ENCODE results near the gene KIR2DL1.
"Not testable (repeated sequence)": the region's sequence is repeated elsewhere in the genome, so short reads cannot be mapped to it uniquely, and the experiment has no call there.

Gene KIR2DL1

DNA sequence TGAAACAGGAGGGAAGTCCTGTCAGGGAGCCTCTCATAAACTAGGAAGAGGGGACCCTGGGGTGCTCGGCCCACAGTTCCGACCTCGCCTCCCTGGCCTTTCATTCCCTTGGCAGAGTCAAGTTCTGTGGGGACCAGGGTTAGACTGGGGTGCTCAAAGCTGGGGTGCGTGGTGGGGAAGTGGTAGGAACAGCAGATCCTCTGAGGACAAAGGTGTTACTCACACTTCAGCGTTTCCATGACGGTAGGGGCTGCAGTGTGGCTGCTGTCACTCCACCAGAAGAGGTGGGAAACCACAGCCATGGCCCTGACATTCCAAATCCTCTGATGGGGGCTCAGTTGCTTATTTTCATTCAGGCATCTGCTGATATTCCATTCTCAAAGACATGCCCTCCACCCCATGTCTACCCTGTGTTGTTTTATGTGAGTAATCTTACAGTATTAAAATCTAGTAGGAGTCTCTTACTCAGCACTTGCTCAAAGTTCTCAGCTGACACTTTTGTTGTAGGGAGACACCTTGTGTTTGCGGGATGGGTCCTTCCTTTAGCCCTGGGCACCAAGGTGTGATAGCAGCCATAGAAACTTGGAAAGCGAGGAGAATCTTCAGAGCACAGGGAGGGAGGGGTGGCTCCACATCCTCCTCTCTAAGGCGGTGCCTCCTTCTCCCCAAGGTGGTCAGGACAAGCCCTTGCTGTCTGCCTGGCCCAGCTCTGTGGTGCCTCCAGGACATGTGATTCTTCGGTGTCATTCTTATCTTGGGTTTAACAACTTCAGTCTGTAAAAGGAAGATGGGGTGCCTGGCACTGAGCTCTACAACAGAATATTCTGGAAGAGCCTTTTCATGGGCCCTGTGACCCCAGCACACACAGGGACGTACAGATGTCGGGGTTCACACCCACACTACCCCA lies 13.1 kb upstream of the KIR2DL1 start:
- not testable (repeated sequence) for H3K27me3 ChIP-seq; H3K4me3 ChIP-seq (ENCODE audit: low read depth in 1 of 2, low read length in 1 of 2); H3K27ac ChIP-seq; H3K36me3 ChIP-seq; H3K9me3 ChIP-seq
- H3K4me1 ChIP-seq (ENCODE audit: control insufficient read depth in 1 of 2, insufficient read depth in 1 of 2, low read depth in 1 of 2, low read length in 1 of 2) = peaks cover 13 to 22% of the 10 kb centered on the region in 2 experiments

DNA sequence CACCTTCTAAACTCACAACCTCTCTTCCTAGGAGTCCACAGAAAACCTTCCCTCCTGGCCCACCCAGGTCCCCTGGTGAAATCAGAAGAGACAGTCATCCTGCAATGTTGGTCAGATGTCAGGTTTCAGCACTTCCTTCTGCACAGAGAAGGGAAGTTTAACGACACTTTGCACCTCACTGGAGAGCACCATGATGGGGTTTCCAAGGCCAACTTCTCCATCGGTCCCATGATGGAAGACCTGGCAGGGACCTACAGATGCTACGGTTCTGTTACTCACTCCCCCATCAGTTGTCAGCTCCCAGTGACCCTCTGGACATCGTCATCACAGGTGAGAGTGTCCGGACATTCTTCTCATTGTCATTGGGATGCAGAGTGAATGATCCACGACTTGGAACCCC lies 11.0 kb upstream of the KIR2DL1 start:
- not testable (repeated sequence) for H3K9me3 ChIP-seq; H3K4me3 ChIP-seq (ENCODE audit: low read depth in 1 of 2, low read length in 1 of 2); H3K27me3 ChIP-seq; H3K36me3 ChIP-seq
- H3K27ac ChIP-seq = peak overlapping the region; percentile 80
- H3K4me1 ChIP-seq (ENCODE audit: control insufficient read depth in 1 of 2, insufficient read depth in 1 of 2, low read depth in 1 of 2, low read length in 1 of 2) = peaks cover 15 to 26% of the 10 kb centered on the region in 2 experiments

DNA sequence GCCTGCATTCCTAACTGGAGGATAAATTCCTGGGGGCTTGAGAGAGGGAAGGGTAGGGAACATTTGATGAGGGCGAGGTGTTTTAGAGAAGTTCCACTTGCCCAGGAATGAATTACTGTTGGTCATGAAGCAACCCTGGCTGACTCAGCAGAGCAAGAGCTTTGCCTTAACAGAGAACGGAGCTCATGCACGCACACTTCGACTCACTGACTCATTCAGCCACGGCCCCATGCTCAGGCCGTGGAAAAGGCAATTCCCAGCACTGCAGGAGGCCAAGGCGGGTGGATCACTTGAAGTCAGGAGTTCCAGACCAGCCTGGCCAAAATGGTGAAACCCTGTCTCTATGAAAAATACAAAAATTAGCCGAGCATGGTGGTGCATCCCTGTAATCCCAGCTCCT lies 5.4 kb upstream of the KIR2DL1 start:
- H3K27me3 ChIP-seq, H3K36me3 ChIP-seq: not testable (repeated sequence)

DNA sequence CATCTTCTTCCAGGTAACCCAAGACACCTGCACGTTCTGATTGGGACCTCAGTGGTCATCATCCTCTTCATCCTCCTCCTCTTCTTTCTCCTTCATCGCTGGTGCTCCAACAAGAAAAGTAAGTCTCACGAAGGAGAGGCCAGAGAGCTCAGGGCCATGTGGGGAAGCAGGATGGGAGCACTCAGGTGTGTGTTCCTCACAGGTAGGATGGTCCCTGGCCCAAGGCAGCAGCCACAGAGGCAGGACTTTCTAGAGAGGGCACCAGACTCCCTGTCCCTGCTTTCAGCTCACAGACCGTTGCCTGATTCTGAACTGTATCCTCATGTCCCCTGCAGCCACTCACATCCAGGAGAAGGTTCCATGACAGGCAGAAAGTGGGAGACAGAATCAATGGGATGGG lies 3.1 kb upstream of the KIR2DL1 start:
- H3K4me3 ChIP-seq (ENCODE audit: low read depth in 1 of 2, low read length in 1 of 2); H3K27me3 ChIP-seq; H3K36me3 ChIP-seq; H3K9me3 ChIP-seq; H3K27ac ChIP-seq: not testable (repeated sequence)
- H3K4me1 ChIP-seq (ENCODE audit: control insufficient read depth in 1 of 2, insufficient read depth in 1 of 2, low read depth in 1 of 2, low read length in 1 of 2) = peaks cover 19 to 22% of the 10 kb centered on the region in 2 experiments

More for the DNA sequence above, 5.4 kb upstream of the KIR2DL1 start:
- peak overlapping the region; percentile 78 for H3K27ac ChIP-seq
- H3K9me3 ChIP-seq = not testable (repeated sequence)
- peaks cover 19 to 24% of the 10 kb centered on the region in 2 experiments for H3K4me1 ChIP-seq (ENCODE audit: control insufficient read depth in 1 of 2, insufficient read depth in 1 of 2, low read depth in 1 of 2, low read length in 1 of 2)
- peak overlapping the region; percentile 15 to 21 for H3K4me3 ChIP-seq (ENCODE audit: low read depth in 1 of 2, low read length in 1 of 2)

DNA sequence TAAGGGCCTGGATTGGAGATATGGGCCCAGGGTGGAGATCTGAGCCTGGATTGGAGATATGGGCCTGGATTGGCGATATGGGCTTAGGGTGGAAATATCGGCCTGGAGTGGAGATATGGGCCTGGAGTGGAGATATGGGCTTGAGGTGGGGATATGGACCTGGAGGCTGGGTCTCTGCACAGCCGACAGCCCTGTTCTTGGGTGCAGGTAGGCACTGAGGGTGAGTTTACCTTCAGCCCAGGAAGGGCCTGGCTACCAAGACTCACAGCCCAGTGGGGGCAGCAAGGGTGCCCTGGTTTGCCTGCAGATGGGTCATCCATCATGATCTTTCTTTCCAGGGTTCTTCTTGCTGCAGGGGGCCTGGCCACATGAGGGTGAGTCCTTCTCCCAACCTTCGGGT lies 918 bp downstream of the KIR2DL1 start:
- H3K27me3 ChIP-seq; H3K4me1 ChIP-seq (ENCODE audit: control insufficient read depth in 1 of 2, insufficient read depth in 1 of 2, low read depth in 1 of 2, low read length in 1 of 2); H3K9me3 ChIP-seq; H3K36me3 ChIP-seq; H3K4me3 ChIP-seq (ENCODE audit: low read depth in 1 of 2, low read length in 1 of 2); H3K27ac ChIP-seq: not testable (repeated sequence)

DNA sequence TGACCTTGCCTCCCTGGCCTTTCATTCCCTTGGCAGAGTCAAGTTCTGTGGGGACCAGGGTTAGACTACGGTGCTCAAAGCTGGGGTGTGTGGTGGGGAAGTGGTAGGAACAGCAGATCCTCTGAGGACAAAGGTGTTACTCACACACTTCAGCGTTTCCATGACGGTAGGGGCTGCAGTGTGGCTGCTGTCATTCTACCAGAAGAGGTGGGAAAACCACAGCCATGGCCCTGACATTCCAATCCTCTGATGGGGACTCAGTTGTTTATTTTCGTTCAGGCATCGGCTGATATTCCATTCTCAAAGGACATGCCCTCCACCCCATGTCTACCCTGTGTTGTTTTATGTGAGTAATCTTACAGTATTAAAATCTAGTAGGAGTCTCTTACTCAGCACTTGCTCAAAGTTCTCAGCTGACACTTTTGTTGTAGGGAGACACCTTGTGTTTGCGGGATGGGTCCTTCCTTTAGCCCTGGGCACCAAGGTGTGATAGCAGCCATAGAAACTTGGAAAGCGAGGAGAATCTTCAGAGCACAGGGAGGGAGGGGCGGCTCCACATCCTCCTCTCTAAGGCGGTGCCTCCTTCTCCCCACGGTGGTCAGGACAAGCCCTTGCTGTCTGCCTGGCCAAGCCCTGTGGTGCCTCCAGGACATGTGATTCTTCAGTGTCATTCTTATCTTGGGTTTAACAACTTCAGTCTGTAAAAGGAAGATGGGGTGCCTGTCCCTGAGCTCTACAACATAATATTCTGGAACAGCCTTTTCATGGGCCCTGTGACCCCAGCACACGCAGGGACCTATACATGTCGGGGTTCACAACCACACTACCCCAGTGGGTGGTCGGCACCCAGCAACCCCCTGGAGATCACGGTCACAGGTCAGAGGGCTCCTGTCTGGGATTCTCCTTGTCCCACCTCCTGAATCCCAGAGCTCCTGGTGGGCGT lies 1.7 kb downstream of the KIR2DL1 start:
- not testable (repeated sequence) for H3K4me1 ChIP-seq (ENCODE audit: control insufficient read depth in 1 of 2, insufficient read depth in 1 of 2, low read depth in 1 of 2, low read length in 1 of 2); H3K9me3 ChIP-seq; H3K36me3 ChIP-seq; H3K27ac ChIP-seq; H3K27me3 ChIP-seq; H3K4me3 ChIP-seq (ENCODE audit: low read depth in 1 of 2, low read length in 1 of 2)

DNA sequence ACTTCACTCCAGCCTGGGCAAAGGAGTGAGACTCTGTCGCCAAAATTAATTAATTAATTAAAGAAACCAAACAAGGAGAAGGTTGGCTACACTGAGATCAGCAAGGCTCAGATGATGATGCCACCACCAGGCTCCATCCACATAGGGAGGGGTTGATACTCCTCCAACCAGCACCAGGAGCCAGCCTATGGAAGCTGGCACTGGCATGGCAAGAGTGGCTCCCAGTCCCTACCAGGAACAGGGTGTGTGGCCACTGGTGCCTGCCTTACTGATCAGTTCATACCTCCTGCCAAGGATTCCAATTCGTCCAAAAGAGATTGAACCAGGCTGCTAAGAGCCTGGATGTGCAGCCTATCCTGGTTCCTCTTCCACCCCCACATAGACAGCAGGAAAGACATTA lies 3.1 kb downstream of the KIR2DL1 start:
- H3K36me3 ChIP-seq; H3K9me3 ChIP-seq; H3K4me3 ChIP-seq (ENCODE audit: low read depth in 1 of 2, low read length in 1 of 2); H3K4me1 ChIP-seq (ENCODE audit: control insufficient read depth in 1 of 2, insufficient read depth in 1 of 2, low read depth in 1 of 2, low read length in 1 of 2); H3K27me3 ChIP-seq; H3K27ac ChIP-seq: not testable (repeated sequence)

DNA sequence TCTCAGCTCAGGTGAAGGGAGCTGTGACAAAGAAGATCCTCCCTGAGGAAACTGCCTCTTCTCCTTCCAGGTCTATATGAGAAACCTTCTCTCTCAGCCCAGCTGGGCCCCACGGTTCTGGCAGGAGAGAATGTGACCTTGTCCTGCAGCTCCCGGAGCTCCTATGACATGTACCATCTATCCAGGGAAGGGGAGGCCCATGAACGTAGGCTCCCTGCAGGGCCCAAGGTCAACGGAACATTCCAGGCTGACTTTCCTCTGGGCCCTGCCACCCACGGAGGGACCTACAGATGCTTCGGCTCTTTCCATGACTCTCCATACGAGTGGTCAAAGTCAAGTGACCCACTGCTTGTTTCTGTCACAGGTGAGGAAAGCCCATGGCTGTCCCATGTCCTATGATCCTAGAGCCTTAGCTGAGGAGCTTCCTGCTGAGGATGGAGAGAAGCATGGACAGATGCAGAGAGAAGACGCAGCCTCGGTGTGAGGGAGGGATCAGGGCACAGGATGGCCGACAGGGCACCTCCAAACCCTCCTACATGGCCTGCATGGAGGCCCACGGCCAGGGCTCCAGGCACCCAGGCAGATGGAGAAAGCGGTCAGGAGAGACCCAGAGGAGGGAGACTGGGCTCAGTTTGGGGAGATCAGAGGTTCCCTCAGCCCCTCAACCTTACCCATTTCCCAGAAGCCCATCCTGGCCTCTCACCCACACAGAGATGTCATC lies 5.7 kb downstream of the KIR2DL1 start:
- H3K4me1 ChIP-seq (ENCODE audit: control insufficient read depth in 1 of 2, insufficient read depth in 1 of 2, low read depth in 1 of 2, low read length in 1 of 2); H3K27me3 ChIP-seq; H3K36me3 ChIP-seq; H3K27ac ChIP-seq; H3K4me3 ChIP-seq (ENCODE audit: low read depth in 1 of 2, low read length in 1 of 2); H3K9me3 ChIP-seq: not testable (repeated sequence)

DNA sequence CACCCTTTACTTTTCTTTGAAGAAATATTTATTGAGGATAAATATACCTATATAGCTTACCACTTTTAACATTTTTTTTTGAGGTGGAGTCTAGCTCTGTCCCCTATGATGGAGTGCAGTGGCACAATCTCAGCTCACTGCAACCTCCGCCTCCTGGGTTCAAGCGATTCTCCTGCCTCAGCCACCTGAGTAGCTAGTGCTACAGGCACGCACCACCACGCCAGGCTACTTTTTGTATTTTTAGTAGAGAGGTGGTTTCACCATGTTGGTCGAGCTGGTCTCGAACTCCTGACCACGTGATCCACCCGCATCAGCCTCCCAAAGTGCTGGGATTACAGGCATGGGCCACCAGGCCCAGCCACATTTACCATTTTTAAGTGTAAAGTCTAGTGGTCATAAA lies 6.2 kb downstream of the KIR2DL1 start:
- not testable (repeated sequence) for H3K36me3 ChIP-seq; H3K4me3 ChIP-seq (ENCODE audit: low read depth in 1 of 2, low read length in 1 of 2); H3K4me1 ChIP-seq (ENCODE audit: control insufficient read depth in 1 of 2, insufficient read depth in 1 of 2, low read depth in 1 of 2, low read length in 1 of 2); H3K9me3 ChIP-seq; H3K27ac ChIP-seq; H3K27me3 ChIP-seq

DNA sequence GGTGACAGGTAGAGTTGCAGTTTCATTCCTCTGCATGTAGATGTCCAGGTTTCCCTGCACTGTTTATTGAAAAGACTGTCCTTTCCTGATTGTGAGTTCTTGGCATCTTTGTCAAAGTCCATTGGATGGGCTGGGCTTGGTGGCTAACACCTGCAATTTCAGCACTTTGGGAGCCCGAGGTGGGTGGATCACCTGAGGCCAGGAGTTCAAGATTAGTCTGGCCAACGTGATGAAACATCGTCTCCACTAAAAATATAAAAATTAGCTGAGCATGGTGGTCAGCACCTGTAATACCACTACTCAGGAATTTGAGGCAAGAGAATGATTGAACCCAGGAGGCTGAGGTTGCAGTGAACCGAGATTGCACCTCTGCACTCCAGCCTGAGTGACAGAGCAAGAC lies 8.3 kb downstream of the KIR2DL1 start:
- H3K27ac ChIP-seq; H3K36me3 ChIP-seq; H3K9me3 ChIP-seq; H3K4me1 ChIP-seq (ENCODE audit: control insufficient read depth in 1 of 2, insufficient read depth in 1 of 2, low read depth in 1 of 2, low read length in 1 of 2); H3K4me3 ChIP-seq (ENCODE audit: low read depth in 1 of 2, low read length in 1 of 2); H3K27me3 ChIP-seq: not testable (repeated sequence)

DNA sequence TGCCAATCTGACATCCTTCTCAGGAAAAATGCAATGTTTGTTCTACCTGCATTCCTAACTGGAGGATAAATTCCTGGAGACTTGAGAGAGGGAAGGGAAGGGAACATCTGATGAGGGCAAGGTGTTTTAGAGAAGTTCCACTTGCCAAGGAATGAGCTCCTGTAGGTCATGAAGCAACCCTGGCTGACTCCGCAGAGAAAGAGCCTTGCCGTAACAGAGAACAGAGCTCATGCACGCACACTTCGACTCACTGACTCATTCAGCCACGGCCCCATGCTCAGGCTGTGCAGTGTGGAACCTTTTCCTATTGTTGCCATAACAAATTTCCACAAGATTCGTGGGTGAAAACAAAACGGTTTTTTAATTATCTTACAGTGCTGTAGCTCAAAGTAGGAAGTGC lies 9.3 kb downstream of the KIR2DL1 start:
- not testable (repeated sequence) for H3K27me3 ChIP-seq; H3K9me3 ChIP-seq; H3K4me3 ChIP-seq (ENCODE audit: low read depth in 1 of 2, low read length in 1 of 2); H3K36me3 ChIP-seq; H3K4me1 ChIP-seq (ENCODE audit: control insufficient read depth in 1 of 2, insufficient read depth in 1 of 2, low read depth in 1 of 2, low read length in 1 of 2)
- H3K27ac ChIP-seq = peak overlapping the region; percentile 60

DNA sequence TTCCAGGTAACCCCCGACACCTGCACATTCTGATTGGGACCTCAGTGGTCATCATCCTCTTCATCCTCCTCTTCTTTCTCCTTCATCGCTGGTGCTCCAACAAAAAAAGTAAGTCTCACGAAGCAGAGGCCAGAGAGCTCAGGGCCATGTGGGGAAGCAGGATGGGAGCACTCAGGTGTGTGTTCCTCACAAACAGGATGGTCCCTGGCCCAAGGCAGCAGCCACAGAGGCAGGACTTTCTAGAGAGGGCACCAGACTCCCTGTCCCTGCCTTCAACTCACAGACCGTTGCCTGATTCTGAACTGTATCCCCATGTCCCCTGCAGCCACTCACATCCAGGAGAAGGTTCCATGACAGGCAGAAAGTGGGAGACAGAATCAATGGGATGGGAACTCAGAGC lies 13.3 kb downstream of the KIR2DL1 start:
- peaks cover 9 to 12% of the 10 kb centered on the region in 2 experiments for H3K4me1 ChIP-seq (ENCODE audit: control insufficient read depth in 1 of 2, insufficient read depth in 1 of 2, low read depth in 1 of 2, low read length in 1 of 2)
- H3K9me3 ChIP-seq; H3K4me3 ChIP-seq (ENCODE audit: low read depth in 1 of 2, low read length in 1 of 2): not testable (repeated sequence)

DNA sequence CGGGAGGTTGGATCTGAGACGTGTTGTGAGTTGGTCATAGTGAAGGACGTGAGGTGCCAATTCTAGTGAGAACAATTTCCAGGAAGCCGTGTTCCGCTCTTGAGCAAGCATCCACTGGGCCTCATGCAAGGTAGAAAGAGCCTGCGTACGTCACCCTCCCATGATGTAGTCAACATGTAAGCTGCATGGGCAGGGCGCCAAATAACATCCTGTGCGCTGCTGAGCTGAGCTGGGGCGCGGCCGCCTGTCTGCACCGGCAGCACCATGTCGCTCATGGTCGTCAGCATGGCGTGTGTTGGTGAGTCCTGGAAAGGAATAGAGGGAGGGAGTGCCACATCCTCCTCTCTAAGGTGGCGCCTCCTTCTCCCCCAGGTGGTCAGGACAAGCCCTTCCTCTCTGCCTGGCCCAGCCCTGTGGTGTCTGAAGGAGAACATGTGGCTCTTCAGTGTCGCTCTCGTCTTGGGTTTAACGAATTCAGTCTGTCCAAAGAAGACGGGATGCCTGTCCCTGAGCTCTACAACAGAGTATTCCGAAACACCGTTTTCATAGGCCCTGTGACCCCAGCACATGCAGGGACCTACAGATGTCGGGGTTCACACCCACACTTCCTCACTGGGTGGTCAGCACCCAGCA lies 16.6 kb downstream of the KIR2DL1 start:
- not testable (repeated sequence) for H3K4me3 ChIP-seq (ENCODE audit: low read depth in 1 of 2, low read length in 1 of 2); H3K9me3 ChIP-seq; H3K36me3 ChIP-seq; H3K27ac ChIP-seq; H3K27me3 ChIP-seq
- H3K4me1 ChIP-seq (ENCODE audit: control insufficient read depth in 1 of 2, insufficient read depth in 1 of 2, low read depth in 1 of 2, low read length in 1 of 2) = peaks cover 17 to 22% of the 10 kb centered on the region in 2 experiments

More for the DNA sequence above, 13.3 kb downstream of the KIR2DL1 start:
- not testable (repeated sequence) for H3K27ac ChIP-seq, H3K36me3 ChIP-seq, H3K27me3 ChIP-seq
